ENCODE results near the gene HDAC2. TPM values are rescaled to one million over a fixed set of nuclear protein-coding genes. Genes with fewer than 3 reads are reported as not detected.
"Not testable (repeated sequence)": the region's sequence is repeated elsewhere in the genome, so short reads cannot be mapped to it uniquely, and the experiment has no call there.

The HDAC2 gene
- total RNA-seq, 1 experiment from 2014 or later = 119 TPM

GRCh38 chr6:113976806-113977205 lies 5.9 kb upstream of the HDAC2 start:
- no peak for DNase-seq (ENCODE audit: low read depth)

- no peak for DNase-seq (ENCODE audit: low read depth)
Observed at GRCh38 chr6:113971741-113972140, 793 bp upstream of the HDAC2 start.

DNA sequence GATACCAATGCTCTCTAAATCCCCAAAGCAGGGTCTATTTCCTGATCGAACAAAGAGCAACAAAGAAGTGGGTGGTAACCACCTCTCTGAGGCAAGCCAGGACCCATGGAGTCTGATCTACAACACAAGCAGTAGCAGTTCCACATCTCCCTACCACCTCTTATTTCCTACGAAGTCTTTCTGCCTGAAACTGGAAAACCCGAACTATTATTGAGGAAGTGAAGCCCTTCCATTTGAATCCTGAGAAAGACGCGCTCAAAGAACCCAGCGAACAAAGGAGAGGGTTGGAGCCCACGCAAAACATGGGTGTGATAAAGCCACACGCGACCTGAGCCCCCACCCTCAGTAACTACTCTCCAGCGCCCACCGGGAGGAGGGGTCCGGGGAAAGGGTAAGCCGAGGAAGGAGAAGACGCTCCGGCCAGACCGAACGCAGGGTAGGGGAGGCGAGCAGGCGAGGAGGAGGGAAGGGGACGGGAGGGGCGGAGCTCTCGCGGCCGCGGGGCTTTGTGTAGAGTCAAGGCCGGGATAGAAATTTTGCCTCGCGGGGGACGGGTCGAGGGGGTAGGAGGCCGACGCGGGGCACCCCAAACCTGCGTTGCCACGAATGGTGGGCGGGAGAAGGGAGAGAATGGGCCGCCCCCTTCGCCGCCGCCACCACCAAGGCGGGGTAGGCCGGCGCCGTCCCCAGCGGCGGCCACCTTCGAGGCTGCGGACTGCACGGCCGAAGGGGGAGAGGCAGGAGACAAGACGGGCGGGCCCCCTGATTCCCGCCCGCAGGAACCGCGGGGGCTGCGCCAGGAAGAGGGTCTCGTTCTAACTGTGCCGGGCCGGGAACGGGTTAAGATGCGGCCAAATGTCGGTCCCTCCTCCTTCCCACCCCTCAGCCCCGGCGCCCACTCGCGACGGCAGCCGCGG lies 802 bp downstream of the HDAC2 start:
- peak; percentile 45 for DNase-seq (ENCODE audit: low read depth)

- no peak for DNase-seq (ENCODE audit: low read depth)
Observed at GRCh38 chr6:113968472-113968871, 2.5 kb downstream of the HDAC2 start.

DNA sequence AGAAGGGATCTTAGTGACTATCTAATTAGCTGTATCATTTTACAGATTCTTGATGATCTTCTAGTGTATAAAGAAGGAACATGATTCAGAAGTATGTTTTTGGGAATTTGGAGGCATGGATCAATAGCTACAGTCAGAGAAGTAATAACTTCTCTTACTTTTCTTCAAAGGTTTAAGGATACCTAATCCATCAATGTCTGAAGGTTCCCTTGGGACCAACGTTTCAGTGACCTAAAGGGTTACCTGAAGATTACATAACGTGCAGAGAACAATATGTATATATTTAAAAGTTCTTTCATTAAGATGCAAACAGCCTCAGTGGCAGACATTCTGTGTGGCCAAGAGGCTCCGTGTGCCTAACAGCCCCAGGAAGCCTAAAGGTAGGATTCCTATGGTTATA lies 3.2 kb downstream of the HDAC2 start:
- DNase-seq (ENCODE audit: low read depth) = no peak

- no peak for DNase-seq (ENCODE audit: low read depth)
Observed at GRCh38 chr6:113960795-113961194, 10.2 kb downstream of the HDAC2 start.

GRCh38 chr6:113959235-113959634 lies 11.7 kb downstream of the HDAC2 start:
- DNase-seq (ENCODE audit: low read depth) = no peak

DNA sequence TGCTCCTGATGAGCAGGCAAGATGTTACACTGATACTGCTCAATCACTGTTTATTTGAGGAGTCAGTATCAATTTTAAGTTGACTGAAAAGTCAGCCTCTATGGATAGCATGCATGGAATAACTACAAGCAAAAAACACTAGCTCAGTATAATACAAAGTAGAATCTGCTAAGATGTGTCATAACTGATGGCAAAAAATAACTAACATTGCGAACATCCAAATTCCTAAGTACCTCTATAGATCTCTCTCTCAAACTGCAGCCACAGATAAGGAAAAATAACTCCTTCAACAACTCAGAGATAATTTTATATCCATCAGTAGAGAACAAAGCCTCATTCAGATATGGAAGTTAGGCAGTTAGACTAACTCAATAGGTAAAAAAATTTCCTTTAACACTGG lies 16.3 kb downstream of the HDAC2 start:
- no peak for DNase-seq (ENCODE audit: low read depth)

GRCh38 chr6:113953346-113953745 lies 17.6 kb downstream of the HDAC2 start:
- DNase-seq (ENCODE audit: low read depth) = peak; percentile 42

- peak; percentile 9 for DNase-seq (ENCODE audit: low read depth)
Observed at GRCh38 chr6:113949499-113949898, 21.4 kb downstream of the HDAC2 start.

DNA sequence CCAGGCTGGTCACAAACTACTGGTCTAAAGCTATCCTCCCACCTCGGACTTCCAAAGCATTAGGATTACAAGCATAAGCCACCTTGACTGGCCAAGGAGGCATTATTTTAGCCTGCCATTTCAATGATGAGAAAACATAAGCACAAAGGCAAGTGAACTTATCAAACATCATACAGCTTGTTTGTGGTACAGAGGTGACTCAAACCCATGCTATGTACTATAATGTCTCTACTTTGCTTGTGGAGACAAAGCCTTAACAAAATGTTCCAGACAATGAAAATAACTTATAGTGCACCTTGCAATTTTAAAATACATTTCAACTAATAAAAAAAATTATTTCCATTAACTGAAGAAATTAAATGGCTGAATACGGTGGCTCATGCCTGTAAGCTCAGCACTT lies 26.2 kb downstream of the HDAC2 start:
- no peak for DNase-seq (ENCODE audit: low read depth)

- no peak for DNase-seq (ENCODE audit: low read depth)
Observed at GRCh38 chr6:113939825-113940224, 31.1 kb downstream of the HDAC2 start.

DNA sequence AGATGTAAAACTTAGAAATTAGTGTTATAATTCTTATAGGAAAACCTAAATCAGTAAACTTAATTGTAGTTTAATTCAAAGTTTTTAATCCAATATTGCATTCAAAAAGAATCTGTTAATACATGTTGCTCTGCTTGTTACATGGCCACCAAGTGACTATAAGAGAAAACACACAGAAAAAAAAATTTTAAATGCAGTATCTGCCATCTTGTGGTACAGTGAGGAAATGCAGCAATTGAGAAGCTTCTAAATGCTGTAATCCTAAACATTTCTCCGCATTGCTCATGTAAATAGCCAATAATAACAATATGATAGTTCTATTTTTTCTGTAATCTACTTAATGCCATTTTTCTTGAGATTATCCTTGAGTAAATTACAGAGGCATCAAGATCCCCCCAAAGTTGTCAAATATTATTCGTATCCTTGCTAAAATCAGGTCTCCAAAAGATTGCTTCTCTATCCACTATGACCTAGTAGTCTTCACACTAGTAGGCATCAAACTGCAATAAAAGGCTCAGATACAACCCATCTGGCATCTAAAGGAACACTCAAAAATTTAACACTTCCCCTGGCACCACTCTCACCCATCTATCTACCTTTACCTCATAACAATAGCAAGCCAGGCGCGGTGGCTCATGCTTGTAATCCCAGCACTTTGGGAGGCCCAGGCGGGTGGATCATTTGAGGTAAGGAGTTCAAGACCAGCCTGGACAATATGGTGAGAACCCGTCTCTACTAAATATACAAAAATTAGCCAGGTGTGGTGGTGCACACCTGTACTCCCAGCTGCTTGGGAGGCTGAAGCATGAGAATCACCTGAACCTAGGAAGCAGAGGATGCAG lies 34.6 kb downstream of the HDAC2 start:
- DNase-seq (ENCODE audit: low read depth) = peak; percentile 68

- no peak for DNase-seq (ENCODE audit: low read depth)
Observed at GRCh38 chr6:113934101-113934500, 36.8 kb downstream of the HDAC2 start.

- DNase-seq (ENCODE audit: low read depth) = not testable (repeated sequence)
Observed at GRCh38 chr6:113931907-113932306, 39.0 kb downstream of the HDAC2 start.

DNA sequence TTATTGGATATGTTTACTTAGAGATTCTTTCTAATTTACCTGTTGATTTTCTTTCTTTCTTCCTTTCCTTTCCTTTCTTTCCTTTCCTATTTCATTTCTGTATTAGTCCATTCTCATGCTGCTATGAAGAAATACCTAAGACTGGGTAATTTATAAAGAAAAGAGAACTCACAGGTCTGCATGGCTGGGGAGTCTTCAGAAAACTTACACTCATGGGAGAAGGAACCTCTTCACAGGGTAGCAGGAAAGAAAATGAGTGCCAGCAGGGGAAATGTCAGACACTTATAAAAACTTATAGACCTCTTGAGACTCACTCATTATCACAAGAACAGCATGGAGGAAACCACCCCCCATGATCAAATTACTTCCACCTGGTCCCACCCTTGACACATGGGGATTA lies 40.8 kb downstream of the HDAC2 start:
- no peak for DNase-seq (ENCODE audit: low read depth)

DNA sequence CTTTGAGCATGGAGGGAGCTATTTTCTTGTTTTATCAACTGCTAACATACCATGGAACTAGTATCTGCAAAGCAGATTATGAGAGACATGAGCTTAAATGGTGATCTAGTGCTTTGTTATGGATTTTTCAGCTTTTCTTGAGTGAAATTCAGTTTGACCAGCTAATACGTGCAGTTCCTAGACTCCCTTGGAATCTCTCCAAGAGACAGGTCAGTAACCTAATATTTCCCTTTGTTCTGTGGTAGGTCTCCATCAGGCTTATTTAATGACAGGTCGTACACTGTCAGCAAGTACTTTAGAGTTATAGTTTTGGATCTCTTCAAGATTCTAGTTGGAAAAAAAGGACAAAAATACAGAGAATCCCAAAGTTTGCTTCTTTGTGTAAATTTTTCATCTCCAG lies 43.9 kb downstream of the HDAC2 start:
- DNase-seq (ENCODE audit: low read depth) = no peak

DNA sequence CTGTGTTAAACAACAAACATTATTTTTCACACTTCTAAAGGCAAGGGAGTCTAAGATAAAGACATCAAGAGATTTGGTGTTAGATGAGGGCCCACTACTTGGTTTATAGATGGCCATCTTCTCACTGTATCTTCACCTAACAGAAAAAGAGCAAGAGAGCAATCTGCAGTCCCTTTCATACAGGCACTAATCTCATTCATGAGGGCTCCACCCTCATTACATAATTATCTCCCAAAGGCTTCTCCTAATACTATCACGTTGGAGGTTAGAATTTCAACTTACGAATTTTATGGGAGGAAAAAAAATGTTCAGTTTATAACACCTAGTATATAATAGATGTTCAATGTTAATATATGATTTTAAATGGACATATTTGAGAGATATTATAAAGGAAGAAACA lies 45.6 kb downstream of the HDAC2 start:
- DNase-seq (ENCODE audit: low read depth) = no peak

DNA sequence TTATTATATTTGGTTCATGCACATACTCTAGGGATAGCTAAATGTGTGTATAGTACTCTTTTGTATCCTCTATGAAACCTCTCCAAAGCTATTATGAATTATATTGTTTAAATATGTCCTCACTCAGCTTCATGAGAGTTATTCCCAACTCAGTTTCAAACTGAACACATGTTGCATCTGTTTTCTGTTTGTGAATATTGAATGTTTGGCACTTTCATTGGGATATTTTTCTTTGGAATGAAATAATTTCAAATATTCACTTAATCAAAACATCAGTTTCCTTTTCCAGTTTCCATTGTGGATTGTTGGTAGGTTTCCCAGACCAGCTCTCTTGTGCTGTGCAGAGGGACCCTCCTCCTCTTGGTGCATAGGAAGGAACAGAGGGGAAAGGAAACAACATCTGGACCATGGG lies 46.6 kb downstream of the HDAC2 start:
- no peak for DNase-seq (ENCODE audit: low read depth)

GRCh38 chr6:113923526-113923925 lies 47.4 kb downstream of the HDAC2 start:
- DNase-seq (ENCODE audit: low read depth) = no peak

DNA sequence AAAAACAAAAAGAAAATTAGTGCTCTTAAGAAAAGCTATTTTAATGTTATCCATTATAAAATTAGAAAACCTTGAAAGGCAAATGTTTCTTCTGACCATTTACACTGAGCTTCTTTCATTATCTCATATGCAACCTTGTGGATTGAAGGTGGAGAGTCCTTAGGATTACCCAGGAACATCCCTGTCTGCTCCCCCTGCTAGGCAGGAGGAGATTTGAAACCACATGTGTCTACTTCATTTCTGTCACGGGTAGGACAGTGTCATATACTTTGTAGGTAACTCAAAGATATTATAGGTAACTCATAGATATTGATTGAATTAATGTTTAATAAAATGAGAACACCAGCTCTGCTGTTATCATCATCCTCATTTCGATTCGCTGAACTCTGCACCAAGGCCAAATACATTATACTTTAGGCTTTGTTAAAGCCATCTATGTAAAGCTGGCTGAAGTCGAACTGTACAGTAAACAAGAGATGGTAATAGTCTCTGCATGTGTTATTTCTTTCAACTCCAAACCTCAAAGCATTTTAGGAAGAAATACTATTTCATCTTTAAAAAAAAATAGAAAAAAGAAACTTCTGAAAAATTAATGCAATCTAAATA lies 49.5 kb downstream of the HDAC2 start:
- no peak for DNase-seq (ENCODE audit: low read depth)

DNA sequence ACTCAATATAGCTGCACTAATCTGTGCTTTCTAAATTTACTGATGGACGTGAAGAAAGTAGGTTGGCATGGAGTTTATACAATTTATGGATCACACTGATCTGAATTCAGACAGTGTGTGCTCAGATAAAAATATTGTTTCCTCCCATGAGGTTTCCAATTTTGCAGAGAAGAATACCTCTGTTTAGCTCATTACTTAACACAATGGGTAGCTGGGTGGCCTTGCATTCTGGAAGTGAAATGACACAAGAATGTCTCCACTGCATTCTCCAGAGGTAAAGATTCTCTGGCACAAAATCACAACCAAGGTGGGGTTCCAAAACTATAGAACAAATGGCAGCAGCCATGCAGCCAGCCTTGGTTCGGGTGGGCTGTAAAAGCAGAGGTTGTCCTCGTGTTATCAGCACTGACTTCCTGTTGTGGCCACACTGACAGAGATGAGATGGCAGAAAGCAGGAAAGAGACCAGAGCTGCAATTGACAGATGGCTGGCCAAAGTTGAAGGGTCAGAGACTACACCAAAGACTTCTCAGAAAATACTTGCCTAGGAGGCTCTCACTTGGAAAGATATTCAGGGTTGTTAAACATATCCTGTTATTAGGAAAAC lies 50.2 kb downstream of the HDAC2 start:
- no peak for DNase-seq (ENCODE audit: low read depth)
